ENCODE results near the gene RNF141. TPM values are rescaled to one million over a fixed set of nuclear protein-coding genes. Genes with fewer than 3 reads are reported as not detected.

The RNF141 gene
- polyA plus RNA-seq, 1 donor from 2014 or later: 73.6 TPM

DNA sequence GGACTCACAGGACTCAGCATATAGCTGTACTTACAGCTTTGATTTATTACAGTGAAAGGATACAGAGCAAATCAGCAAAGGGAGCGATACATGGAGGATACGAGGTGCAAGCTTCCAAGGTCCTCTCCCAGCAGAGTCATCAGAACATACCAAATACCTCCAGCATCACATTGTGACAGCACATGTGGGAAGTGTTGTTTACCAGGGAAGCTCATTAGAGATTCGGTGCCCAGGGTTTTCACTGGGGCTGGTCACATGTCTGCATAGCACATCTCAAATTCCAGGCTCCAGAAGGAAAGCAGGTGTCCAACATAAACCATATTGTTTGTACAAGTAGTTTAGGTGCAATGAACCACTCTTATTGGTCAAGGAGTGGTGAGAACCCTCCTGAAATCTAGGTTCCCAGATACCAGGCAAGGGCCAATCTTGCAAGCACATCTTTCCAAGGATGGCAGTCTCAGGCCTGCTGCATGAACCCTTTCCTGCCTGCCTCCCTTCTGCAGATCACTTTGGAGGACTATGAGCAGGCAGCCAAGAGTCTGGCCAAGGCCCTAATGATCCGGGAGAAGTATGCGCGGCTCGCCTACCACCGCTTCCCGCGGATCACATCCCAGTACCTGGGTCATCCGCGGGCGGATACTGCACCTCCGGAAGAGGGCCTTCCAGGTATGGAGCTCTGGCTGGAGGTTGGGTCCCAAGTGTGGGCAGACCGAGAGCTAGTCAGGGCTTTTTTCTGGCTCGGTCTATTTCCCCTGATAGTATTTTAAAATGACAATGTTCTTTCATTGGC lies 59.2 kb downstream of the RNF141 start:
- H3K4me3 Mint-ChIP-seq: no peak overlapping the region
- no peaks in the 10 kb centered on the region for H3K9me3 Mint-ChIP-seq
- no peaks in the 10 kb centered on the region for H3K27me3 Mint-ChIP-seq
- peak overlapping the region in 1 of 3 donors; percentile 78 for H3K27ac Mint-ChIP-seq
- H3K36me3 Mint-ChIP-seq: peaks cover 5% of the 10 kb centered on the region
- peaks cover 7 to 16% (median 9%) of the 10 kb centered on the region in 3 donors for H3K4me1 Mint-ChIP-seq

DNA sequence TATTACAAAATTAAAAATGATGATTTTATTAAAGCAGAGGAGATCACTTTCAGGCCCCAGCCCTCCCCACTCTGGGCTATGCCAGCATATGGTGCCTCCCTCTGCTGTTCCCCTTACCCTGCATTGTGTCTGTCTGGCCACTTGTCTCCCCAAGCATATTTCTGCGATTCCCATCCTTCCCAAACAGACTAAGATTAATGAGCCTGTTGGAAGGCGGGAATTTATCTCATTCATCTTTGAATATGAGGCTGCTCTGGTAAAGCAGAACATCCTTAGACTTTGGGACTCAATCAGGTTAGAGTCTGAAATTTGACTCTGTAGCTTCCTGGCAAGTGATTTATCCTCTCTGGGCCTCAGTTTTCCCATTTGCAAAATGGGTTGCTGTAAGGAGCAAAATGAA lies 60.2 kb downstream of the RNF141 start:
- Mint-ChIP-seq H3K4me3 (no peak overlapping the region), H3K36me3 (peaks cover 5% of the 10 kb centered on the region), H3K27me3 (no peaks in the 10 kb centered on the region), H3K27ac (no peak overlapping the region), H3K9me3 (no peaks in the 10 kb centered on the region), H3K4me1 (peaks cover 13 to 26% (median 13%) of the 10 kb centered on the region in 3 donors)

DNA sequence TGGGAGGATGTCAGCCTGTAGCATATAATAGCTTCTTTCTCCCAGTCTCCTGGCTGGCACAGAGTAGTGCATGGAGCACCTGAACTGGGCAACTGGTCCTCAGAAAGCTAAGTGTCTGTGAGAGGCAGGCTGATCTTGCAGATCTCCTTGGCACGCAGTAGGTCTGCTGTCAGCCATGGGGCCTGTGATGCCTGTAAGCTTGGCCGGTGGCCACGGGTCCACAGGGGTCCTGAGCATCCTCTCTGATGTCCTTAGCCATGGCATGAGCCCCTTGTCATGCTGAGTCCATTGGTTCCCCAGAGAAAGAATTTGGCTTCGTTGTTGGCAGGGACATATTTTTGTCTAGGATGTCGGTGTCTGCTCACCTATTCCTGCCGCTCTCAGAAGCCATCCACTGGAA lies 61.0 kb downstream of the RNF141 start:
- Mint-ChIP-seq H3K36me3 (peaks cover 8% of the 10 kb centered on the region), H3K27ac (no peak overlapping the region), H3K4me1 (peaks cover 17 to 33% (median 19%) of the 10 kb centered on the region in 3 donors), H3K9me3 (no peaks in the 10 kb centered on the region), H3K27me3 (no peaks in the 10 kb centered on the region), H3K4me3 (no peak overlapping the region)

DNA sequence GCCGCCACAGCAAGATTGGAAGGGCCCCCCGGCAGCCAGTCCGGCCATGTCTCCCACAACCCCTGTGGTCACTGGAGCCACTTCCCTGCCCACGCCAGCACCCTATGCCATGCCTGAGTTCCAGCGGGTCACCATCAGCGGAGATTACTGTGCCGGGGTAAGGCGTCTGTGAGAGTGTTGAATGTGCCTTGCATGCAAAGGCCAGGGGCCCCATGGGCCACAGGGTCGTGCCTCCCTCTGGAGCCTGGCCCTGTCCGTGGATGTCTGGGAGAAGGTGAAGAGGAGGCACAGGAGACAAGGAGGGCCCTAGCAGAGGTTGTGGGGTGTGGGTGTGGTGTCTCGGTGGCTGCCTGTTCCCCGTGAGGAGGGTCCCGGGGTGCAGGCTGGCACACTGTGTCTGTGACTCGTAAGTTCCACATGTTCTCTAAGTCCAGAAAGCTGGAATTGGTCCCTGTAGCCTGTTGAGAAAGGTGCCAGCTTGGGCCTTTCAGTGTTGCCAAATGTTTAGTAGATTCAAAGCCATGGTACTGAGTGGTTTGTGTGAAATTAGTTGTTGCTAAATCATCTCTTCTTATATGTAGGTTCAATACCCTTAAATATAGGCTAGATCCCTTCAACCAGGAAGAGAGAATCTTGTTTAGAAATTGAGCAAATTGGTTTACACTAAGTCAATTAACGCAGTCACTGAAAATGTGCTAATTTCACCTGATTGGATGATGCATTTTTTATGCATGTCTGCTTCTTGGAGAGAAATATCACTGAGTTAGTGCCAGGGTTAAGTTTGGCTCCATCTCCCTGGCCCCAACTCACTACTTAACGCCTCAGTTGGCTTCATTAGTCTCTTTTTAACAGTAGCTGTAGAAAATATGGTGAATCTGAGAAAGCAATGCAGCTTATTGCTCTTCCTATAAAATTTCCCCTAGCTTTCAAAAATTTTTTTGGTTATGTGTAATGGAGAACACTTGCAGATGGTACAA lies 62.1 kb downstream of the RNF141 start:
- no peaks in the 10 kb centered on the region for H3K27me3 Mint-ChIP-seq
- H3K36me3 Mint-ChIP-seq: peaks cover 6% of the 10 kb centered on the region
- no peak overlapping the region for H3K4me3 Mint-ChIP-seq
- peaks cover 19 to 43% (median 21%) of the 10 kb centered on the region in 3 donors for H3K4me1 Mint-ChIP-seq
- peak overlapping the region in 1 of 3 donors; percentile 59 for H3K27ac Mint-ChIP-seq
- no peaks in the 10 kb centered on the region for H3K9me3 Mint-ChIP-seq

DNA sequence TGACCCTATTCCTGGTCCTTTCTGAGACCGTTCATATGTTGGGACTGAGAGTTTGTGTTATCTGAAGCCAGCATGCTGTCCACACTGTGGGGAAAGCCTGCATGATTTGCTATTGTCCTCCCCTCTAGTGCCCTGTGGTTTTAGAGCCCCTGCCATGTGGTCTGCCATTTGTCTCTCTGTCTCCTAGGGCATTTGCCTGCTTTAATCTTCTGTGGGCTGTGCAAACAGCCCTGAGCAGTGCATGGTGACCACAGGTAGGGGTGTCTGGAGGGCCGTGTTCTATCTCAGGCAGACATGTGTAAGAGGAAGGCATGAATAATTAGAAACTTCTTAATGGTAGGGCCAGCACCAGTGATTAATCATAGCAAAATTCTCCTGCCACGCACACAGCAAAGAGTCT lies 62.9 kb downstream of the RNF141 start:
- Mint-ChIP-seq H3K4me3 (no peak overlapping the region), H3K4me1 (peaks cover 19 to 43% (median 26%) of the 10 kb centered on the region in 3 donors), H3K36me3 (peaks cover 8% of the 10 kb centered on the region), H3K27ac (peak overlapping the region; percentile 20 to 79 (median 44)), H3K27me3 (no peaks in the 10 kb centered on the region), H3K9me3 (no peaks in the 10 kb centered on the region)

DNA sequence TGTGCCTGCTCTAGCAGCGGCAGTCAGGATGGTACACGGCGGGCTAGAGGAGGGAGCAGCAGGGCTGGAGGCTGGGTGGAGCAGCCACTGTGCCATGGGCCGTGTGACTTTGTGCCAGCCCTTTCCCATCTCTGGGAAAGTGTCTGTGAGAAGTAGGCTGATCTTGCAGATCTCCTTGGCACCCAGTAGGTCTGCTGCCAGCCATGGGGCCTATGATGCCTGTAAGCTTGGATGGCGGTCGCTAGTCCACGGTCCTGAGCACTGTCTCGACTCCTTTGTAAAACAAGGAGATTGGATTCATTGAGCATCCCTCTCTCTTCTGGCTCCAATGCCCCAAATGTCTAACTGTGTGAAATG lies 63.3 kb downstream of the RNF141 start:
- peaks cover 15 to 43% (median 27%) of the 10 kb centered on the region in 3 donors for H3K4me1 Mint-ChIP-seq
- H3K36me3 Mint-ChIP-seq: peaks cover 10% of the 10 kb centered on the region
- H3K27ac Mint-ChIP-seq: peak overlapping the region; percentile 20 to 91 (median 44)
- H3K9me3 Mint-ChIP-seq: no peaks in the 10 kb centered on the region
- H3K27me3 Mint-ChIP-seq: no peaks in the 10 kb centered on the region
- H3K4me3 Mint-ChIP-seq: no peak overlapping the region

DNA sequence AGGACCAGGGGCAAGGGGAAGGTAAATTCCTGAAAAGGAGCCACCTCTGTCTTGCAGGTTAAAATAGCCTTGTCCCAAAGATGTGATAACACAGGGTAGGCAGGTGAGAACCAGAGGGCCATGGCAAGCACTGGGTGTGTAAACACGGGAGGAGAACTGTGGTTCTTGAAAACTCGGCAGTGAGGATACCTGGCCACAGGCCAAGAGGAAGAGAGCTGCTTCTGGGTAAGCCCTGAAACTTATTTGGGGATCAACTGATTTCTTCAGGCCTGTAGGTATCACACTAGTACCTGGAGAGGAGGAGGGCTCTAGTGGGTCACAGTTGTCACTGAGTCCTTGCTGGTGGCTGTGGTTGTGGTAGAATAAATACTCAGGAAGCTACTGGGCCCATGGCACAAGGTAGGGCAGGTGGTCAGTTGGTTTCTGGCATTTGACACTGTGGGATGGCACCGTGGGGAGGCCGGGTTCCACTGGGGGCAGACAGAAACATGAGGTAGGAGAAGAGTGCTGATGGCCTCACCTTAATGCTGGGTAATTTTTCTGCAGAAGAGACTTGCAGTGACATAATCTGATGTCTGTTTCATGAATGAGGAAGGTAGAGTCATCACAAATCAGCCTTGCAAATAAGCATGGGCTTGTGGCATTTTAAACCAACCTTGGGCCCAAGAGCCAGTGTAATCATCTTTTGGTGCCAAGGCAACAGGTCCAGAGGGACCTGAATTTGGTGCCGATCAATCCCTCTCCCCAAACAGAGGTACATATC lies 63.9 kb downstream of the RNF141 start:
- H3K27me3 Mint-ChIP-seq: no peaks in the 10 kb centered on the region
- peaks cover 15 to 42% (median 27%) of the 10 kb centered on the region in 3 donors for H3K4me1 Mint-ChIP-seq
- H3K4me3 Mint-ChIP-seq: no peak overlapping the region
- H3K36me3 Mint-ChIP-seq: peaks cover 10% of the 10 kb centered on the region
- no peaks in the 10 kb centered on the region for H3K9me3 Mint-ChIP-seq
- peak overlapping the region; percentile 60 to 91 (median 82) for H3K27ac Mint-ChIP-seq

DNA sequence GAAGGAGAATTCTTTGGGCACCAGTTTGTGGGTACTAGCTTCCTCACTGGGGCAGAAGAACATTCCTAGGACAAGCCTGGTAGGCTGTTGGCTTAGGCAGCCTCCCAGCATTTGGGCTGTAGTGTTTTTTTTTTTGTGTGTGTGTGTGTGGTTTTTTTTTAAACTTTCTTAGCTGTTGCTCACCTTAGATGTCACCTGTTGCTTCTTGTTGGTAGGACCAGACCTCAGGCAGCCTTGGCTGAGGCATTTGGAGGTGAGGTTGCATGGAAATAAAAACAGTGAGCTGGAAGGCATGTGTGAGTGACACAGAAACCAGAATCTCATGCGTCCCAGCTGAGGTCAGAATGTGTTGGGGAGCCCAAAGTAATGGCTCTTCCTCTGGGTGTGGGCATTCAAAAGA lies 64.6 kb downstream of the RNF141 start:
- Mint-ChIP-seq H3K4me3 (no peak overlapping the region), H3K27me3 (no peaks in the 10 kb centered on the region), H3K9me3 (no peaks in the 10 kb centered on the region), H3K27ac (peak overlapping the region; percentile 32 to 91 (median 55)), H3K4me1 (peaks cover 15 to 43% (median 27%) of the 10 kb centered on the region in 3 donors), H3K36me3 (peaks cover 14% of the 10 kb centered on the region)

DNA sequence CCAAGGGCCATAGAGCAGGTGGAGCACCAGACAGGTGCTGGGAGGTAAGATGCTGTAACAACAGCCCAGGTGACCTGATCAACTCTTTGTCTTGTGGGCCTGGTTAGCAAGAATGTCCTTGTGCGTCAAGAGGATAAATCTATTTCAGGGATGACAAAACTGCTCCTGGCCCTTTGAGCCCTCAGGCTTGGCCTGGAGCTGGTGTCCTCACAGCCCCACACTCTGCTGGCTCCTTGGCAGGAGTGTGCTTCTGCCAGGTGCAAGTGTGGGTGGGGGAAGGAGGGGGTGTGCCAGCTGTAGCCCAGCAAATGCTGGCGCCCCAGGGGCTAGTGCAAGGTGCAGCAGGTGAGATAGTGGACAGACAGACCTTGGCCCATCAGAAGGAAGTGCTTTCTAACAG lies 66.4 kb downstream of the RNF141 start:
- H3K36me3 Mint-ChIP-seq: peaks cover 12% of the 10 kb centered on the region
- no peaks in the 10 kb centered on the region for H3K27me3 Mint-ChIP-seq
- peak overlapping the region in 1 of 3 donors; percentile 10 for H3K27ac Mint-ChIP-seq
- H3K4me3 Mint-ChIP-seq: peak overlapping the region in 1 of 4 donors; percentile 52
- peaks cover 22 to 48% (median 28%) of the 10 kb centered on the region in 3 donors for H3K4me1 Mint-ChIP-seq
- H3K9me3 Mint-ChIP-seq: no peaks in the 10 kb centered on the region

DNA sequence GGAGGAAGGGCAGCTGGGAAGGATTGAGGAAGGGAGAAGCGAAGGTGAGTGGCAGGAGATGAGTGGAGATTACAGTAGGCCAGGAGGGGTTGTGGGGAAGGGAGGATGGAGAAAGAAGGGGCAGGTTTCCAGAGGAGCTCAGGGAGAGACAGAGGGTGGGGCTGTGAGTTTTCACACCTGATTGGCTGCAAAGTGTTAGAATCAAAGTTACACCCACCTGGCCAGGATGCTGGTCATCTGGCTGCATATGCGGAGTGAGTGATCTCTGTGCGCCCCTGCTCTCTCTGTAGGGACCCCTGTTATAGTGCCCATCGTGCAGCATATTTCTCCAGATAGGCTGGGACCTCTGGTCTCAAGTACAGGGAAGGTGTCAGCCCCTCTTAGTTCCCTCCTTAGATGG lies 67.6 kb downstream of the RNF141 start:
- peaks cover 12% of the 10 kb centered on the region for H3K36me3 Mint-ChIP-seq
- H3K4me1 Mint-ChIP-seq: peaks cover 28 to 54% (median 32%) of the 10 kb centered on the region in 3 donors
- peak overlapping the region in 1 of 4 donors; percentile 80 for H3K4me3 Mint-ChIP-seq
- H3K9me3 Mint-ChIP-seq: no peaks in the 10 kb centered on the region
- H3K27me3 Mint-ChIP-seq: no peaks in the 10 kb centered on the region
- peak overlapping the region in 2 of 3 donors; percentile 62 to 67 for H3K27ac Mint-ChIP-seq

DNA sequence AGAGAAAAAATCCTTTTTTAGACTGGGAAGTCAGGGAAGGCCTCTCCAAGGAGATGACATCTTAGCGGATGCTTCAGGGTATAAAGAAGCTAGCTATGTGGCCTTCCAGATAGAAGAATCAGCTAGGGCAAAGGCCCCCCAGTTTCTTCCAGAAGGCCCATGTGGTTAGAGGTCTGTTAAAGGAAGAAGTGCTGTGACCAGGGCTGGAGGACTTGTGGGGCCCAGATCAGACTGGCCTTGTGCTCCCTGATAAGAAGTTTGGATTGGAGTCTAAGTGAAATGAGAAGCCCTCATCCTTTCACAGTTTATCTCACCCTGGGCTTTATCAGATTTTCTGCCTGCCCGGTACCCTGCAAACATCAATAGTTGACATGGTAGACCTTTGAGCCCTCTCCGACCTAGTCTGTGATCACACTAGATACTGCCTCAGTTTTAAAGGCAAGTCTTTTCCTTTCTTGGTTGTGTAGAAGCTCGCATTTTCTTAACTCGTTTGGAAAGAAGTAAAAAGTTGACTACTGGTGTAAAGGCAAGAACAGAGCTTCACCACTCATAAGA lies 78.2 kb downstream of the RNF141 start:
- Mint-ChIP-seq H3K27ac (peak overlapping the region in 1 of 3 donors; percentile 85), H3K27me3 (no peaks in the 10 kb centered on the region), H3K4me3 (no peak overlapping the region), H3K4me1 (peaks cover 26 to 39% (median 34%) of the 10 kb centered on the region in 3 donors), H3K9me3 (no peaks in the 10 kb centered on the region), H3K36me3 (peaks cover 2% of the 10 kb centered on the region)
